Measurements from ENCODE around the gene CD4.

CD4 gene

DNA sequence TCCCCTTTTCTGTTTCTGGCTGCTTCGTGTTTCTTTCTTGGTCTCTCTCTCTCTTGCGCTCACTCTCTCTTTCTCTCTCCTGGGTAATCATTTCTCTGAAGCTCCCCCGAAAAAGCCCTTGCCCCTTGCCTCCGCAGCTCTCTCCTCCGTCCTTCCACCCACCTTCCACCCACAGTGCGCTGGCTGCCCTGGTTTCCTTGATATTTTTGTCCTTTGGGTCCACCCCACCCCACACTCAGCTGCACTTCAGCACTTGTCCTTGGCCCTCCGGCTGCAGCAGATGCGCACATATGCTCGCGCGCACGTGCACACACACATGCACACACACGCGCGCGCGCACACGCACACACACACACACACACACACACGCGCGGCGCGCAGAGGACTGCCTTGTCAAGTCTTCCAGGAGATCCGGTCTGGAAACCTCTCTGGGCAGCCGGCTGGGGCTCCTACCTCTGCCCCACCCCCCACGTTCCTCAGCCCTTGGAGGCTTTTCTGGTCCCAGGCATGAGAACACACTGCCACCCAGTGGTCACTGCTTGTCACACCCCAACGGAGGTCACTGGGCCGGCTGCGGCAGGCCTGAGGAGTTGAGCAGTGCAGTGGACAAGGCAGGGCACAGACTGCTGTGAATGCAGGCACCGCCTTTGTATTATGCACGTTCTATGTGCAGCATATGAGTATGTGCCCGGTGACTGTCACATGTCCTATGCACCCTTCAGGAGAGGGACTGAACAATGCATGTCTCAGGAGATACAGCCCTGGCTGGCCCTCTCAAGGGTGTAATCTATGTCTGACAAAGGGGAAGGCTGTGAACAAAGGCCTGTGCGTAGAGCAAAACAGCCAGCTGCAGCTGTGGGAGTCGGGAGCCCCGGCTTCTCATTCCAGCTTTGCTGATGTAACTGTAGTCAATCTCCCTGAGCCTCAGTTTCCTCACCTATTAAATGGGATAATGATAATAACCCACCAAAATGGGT is 10.5 kb upstream of the CD4 start:
- peak; percentile 79 for DNase-seq (ENCODE audit: low read depth)

DNA sequence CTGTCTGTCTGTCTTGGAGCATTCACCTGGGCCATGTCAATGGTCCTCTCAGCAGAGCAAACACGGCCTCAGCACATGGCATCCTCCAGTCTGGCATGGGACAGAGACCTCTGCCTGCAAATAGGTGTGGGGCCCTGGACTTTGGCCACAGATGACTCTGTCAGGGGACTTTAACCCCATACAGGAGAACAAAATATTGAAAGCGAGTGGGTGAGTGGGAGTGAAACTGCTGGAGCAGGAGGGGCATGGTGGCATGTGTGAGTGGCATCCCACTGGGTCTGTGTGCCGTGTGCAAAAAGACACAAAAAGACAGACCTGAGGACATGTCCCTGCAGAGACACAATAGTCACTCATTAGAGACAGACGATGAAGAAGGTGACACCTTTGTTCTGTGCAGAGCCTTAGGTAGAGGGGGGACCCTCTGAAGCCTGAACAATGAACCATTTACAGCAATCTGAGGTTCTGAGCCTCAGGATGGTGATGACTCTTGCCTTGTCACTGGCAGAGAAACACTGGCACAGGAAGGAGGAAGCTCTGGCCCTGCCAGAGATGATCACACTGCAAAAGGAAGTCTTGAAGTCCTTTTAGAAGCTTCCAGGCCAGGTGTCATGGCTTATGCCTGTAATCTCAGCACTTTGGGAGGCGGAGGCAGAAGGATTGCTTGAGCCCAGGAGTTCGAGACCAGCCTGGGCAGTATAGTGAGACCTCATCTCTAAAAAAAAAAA is 9.5 kb upstream of the CD4 start:
- DNase-seq (ENCODE audit: low read depth), result no peak

GRCh38 chr12:6780573-6780972 is 8.8 kb upstream of the CD4 start:
- no peak for DNase-seq (ENCODE audit: low read depth)

DNA sequence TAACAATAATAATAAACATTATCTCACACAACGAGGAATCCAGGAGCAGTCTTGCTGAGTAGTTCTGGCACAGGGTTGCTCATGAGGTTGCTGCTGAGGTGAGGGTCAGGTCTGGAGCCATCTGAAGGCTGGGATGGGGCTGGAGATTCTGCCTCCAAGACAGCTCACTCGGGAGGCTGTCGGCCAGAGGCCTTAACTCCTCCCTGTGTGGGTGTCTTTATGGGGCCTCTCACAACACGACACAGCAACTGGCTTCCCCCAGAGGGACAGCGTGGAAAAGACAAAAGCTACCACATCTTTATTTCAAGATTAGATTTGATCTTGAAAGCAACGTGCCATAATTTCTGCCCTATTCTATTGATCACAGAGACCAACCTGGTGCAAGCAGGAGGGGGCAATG is 7.2 kb upstream of the CD4 start:
- no peak for DNase-seq (ENCODE audit: low read depth)

GRCh38 chr12:6782850-6783566 is 6.3 kb upstream of the CD4 start:
- no peak for DNase-seq (ENCODE audit: low read depth)

DNA sequence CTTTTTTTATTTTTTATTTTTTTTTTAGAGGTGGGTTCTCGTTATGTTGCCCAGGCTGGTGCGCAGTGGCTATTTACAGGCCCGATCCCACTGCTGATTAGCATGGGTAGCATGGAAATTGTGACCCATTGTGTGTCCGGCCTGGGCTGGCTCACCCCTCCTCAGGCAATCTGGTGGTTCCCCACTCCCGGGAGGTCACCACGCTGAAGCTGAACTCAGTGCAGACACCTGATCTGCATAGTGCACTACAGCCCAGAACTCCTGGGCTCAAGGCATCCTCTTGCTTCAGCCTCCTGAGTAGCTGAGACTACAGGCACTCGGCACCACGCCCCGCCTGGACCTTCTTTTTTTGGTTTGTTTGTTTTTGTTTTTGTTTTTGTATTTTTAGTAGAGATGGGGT is 5.5 kb upstream of the CD4 start:
- no peak for DNase-seq (ENCODE audit: low read depth)

DNA sequence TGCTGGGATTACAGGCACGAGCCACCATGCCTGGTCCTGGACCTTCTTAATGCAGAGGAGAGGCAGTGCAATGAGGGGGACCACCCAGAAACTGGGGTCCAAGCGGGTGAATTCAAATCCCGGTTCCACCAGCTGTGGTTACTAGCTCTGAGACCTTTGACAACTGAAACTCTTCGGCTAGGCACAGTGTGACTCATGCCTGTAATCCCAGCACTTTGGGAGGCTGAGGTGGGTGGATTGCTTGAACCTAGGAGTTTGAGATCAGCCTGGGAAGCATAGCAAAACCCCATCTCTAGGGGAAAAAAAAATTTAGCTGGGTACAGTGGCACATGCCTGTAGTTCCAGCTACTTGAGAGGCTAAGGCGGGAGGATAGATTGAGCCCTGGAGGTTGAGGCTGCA is 5.0 kb upstream of the CD4 start:
- DNase-seq (ENCODE audit: low read depth), result no peak

DNA sequence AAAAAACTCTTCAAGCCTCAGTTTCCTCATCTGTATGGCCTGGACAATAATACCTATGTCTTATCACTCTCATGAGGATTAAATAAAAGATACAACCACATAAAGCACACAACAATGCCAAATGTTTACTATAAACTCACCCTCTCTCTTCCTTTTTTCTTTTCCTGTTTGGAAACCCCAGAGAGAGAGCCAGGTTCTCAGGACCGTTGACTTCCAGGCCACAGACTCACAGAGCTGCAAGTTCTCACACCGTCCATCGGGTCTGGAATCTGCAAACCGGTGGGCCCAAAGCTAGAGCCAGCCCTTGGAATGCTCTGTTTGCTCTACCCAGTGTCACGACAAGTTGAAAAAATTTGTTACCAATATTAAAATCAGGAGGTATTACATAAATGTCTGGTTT is 4.6 kb upstream of the CD4 start:
- no peak for DNase-seq (ENCODE audit: low read depth)

GRCh38 chr12:6786416-6787094 is 2.8 kb upstream of the CD4 start:
- no peak for DNase-seq (ENCODE audit: low read depth)

GRCh38 chr12:6787309-6787708 is 2.0 kb upstream of the CD4 start:
- no peak for DNase-seq (ENCODE audit: low read depth)

DNA sequence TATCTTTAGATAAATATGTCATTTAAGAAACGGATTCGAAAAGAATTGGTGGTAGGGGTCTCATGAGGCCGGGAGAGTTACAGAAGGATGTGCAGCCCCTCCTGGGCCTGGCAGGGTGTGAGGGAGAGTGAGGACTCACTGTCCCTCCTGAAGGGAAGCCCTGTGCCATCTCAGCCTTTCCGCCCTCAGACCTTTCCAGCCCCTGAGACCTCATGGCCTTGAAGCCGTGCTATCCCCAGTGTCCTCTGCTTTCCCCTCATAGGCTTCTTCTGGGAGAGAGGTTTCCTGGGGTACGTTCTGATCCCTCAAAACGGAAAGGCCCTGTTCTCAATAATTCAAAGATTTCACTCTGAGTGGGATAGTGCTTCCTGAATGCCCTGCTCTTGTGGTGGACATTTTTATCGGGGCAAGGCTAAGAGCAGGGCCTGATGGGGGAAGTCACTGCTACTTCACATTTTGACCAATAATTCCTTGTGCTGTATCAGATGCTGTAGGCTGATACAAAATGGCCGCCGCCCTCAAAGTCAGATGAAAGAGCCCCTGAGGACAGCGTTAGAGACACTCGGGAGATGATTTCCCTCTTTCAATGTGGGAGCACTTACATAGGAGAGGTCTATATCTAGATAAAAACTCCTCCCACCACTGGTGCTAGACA is 1.3 kb downstream of the CD4 start:
- DNase-seq (ENCODE audit: low read depth), result no peak

- no peak for DNase-seq (ENCODE audit: low read depth)
Observed at GRCh38 chr12:6791931-6792520, 2.7 kb downstream of the CD4 start.

GRCh38 chr12:6792522-6793201 is 3.3 kb downstream of the CD4 start:
- no peak for DNase-seq (ENCODE audit: low read depth)

GRCh38 chr12:6795088-6795487 is 5.8 kb downstream of the CD4 start:
- no peak for DNase-seq (ENCODE audit: low read depth)

DNA sequence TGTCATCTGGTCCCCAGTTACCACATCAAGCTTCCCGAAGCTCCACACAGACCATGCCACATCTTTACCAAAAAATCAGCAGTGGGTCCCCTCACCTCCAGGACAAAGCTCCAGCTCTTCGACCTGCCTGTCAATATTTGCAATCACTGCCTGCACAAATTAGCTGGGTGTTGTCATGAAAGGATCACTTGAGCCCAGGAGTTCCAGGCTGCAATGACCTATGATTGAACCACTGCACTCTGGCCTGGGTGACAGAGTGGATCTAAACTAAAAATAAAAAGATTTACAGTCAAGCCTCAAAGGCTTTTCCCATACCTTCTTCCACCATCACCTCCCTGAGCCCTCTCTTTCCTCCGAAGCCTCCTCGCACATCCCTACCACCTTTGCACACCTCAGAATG is 7.2 kb downstream of the CD4 start:
- no peak for DNase-seq (ENCODE audit: low read depth)

DNA sequence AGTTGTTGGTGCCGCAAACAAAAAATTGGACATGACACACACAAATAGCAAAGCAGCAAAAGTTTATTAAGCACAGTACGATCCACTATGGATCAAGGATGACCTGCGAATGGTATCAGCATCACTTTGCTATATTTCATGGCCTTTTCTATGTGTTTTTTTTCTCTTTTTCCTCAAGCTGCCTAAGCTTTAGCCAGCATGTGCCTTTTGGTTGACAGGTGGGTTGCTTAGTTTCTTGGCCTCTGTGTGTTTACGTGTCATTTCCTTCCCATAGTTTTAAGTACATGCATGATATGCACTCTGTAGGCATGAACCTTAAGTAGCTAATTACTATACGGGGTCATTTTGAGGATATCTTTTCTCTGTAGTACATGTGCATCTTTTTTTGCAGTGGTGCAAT is 9.8 kb downstream of the CD4 start:
- DNase-seq (ENCODE audit: low read depth), result no peak

DNA sequence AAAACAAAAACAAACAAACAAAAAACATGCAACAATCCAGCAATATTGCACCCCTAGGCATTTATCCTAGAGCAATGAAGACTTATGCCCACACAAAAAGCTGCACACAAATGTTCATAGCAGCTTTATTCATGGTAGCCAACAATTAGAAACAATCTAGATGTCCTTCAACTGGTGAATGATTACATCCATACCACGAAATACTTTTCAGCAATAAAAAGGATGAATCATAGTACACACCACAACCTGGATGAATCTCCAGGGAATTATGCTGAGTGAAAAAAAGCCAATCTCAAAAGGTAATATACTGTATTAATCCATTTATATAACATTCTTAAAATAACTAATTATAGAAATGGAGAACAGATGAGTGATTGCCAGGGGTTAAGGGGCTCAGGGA is 17.8 kb downstream of the CD4 start:
- DNase-seq (ENCODE audit: low read depth), result no peak

GRCh38 chr12:6809056-6809455 is 19.7 kb downstream of the CD4 start:
- DNase-seq (ENCODE audit: low read depth), result no peak

DNA sequence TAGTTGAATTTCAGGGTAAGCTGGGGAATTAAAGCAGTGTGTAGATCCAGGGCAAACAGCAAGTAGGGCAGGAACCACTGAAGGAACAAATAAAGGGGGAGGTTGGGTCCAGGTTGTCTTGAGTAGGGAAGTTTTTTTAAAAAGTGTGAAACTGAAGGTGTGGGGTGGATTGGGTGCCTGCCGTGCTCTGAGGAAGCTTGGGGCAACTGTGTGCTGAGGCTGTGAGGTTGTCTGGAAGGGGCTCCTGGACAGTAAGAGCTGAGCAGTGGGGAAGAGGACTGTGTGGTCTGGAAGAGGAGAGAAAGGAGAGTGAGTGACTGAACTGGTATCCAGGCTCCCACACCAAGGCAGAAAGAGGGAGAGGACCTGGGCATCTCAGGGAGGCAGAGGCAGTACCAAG is 21.4 kb downstream of the CD4 start:
- DNase-seq (ENCODE audit: low read depth), result no peak

GRCh38 chr12:6813363-6813762 is 24.0 kb downstream of the CD4 start:
- no peak for DNase-seq (ENCODE audit: low read depth)

GRCh38 chr12:6816598-6816997 is 27.3 kb downstream of the CD4 start:
- no peak for DNase-seq (ENCODE audit: low read depth)

Data from stimulated activated CD8-positive, alpha-beta memory T cell treated with anti-CD3 and anti-CD28 coated beads, Interleukin-7, amount 100 ng/mL, for 24 hours (primary cell).